HG02678 (cell line): ENCODE data around the gene ACER1.
"Not testable (repeated sequence)": the region's sequence is repeated elsewhere in the genome, so short reads cannot be mapped to it uniquely, and the experiment has no call there.

Source experiments
- ATAC-seq: cut with Tn5 transposase; IDR thresholded peaks from one replicate; pipeline ENCODE4 v1.9.1; 2021; ENCODE audit warnings: mild to moderate bottlenecking, moderate library complexity; ENCODE audit not compliant: unreplicated experiment

Gene ACER1

DNA sequence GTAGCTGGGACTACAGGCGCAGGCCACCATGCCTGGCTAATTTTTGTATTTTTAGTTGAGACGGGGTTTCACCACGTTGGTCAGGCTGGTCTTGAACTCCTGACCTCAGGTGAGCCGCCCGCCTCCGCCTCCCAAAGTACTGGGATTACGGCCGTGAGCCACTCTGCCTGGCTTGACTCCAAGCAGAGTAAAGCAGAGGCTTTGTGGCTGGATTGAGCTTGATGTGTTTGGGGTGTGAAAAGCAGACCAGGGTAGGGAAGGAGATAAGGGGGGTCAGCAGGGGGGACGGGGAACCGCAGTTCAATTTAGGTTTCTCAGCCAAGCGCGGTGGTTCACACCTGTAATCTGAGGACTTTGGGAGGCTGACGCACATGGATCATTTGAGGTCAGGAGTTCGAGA, 23.8 kb upstream of the ACER1 start:
- no peak for ATAC-seq

DNA sequence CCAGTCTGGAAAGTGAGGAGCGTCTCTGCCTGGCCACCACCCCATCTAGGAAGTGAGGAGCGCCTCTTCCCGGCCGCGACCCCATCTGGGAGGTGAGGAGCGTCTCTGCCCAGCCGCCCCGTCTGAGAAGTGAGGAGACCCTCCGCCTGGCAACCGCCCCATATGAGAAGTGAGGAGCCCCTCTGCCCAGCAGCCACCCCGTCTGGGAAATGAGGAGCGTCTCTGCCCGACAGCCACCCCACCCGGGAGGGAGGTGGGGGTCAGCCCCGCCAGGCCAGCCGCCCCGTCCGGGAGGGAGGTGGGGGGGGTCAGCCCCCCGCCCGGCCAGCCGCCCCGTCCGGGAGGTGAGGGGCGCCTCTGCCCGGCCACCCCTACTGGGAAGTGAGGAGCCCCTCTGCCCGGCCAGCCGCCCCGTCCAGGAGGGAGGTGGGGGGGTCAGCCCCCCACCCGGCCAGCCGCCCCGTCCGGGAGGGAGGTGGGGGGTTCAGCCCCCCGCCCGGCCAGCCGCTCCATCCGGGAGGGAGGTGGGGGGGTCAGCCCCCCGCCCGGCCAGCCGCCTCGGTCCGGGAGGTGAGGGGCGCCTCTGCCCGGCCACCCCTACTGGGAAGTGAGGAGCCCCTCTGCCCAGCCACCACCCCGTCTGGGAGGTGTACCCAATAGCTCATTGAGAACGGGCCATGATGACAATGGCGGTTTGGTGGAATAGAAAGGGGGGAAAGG, 22.1 kb upstream of the ACER1 start:
- not testable (repeated sequence) for ATAC-seq

DNA sequence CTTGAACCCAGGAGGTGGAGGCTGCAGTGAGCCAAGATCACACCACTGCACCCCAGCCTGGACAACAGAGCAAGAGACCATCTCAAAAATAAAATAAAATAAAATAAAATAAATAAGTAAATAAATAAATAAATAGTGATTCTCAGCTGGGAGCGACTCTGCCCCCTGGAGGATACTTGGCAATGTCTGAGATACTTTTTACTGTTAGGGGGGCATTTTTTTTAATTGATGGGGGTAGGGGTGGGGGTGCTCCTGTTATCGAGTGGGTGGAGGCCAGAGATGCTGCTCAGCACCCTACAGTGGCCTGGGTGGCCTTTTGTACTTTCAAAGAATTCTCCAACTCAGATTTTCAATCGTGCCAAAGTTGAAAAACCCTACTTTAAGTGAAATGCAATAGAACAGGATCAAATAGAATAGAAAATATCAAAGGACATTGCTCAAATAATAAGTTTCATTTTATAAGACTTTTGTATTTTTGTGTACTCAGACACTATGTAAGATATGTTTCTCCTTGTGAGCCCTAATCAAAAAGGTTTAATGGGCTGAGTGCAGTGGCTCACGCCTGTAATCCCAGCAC, 20.8 kb upstream of the ACER1 start:
- no peak for ATAC-seq

DNA sequence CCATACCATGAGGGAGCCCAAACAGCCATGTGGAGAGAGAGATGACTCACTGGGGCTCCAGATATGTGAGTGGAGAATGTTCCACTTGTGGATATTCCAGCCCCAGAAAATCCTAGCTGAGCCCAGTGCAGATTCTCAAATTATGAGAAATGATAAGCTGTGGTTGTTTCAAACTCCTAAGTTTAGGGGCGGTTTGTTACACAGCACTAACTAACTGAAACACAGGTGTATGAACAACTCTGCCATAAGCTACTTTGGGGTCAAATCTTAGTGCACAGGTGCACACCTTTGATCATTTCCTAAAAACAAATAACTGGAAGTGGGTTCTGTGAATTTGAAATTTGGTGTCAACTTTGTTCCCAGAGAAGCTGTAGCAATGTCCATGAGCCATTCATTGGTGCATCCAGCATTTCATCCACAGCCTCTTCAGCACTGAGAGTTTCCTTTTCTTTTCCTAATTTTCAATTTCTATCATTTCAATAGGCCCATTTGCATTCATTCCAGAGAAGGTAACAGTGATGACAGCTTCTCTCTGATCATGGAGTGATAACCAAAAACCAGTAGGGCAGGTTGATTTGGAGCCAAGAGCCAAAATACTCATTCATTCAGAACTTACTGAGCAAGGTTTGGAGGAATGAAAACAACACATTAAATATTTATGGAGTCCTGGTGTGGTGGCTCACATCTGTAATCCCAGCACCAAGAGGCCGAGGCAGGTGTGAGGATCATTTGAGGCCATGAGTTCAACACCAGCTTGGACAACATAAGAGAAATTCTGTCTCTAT, 19.2 kb upstream of the ACER1 start:
- no peak for ATAC-seq

DNA sequence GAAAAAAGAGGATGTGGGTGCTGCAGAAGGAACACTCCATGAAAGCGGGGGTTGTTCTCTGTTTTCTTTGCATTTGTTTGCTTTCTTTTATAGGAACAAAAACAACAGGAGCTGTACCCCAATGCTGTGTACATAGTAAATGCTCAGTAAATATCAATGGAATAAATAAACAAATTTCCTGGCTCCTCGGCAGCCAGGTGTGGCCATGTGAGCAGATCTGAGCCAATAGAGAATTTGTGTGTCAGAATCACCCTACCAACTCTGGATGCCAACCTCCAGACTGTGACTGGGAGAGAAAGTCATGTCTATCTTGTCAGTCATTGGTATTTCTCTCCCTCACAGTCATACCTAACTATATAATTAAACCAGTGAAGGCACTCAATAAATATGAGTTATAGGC, 17.3 kb upstream of the ACER1 start:
- ATAC-seq, result no peak

DNA sequence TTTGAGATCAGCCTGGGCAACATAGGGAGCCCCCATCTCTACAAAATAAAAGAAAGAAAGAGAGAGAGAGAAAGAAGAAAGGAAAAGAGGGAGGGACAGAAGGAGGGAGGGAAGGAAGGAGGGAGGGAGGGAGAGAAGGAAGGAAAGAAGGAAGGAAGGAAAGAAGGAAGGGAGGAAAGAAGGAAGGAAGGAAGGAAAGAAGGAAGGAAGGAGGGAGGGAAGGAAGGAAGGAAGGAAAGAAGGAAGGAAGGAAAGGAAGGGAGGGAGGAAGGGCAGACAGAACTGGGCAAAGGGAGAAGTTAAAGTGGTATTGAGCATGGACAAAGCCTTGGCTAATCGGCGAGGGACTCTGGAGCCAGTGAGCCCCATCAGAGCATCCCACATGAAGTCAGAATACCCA, 15.9 kb upstream of the ACER1 start:
- not testable (repeated sequence) for ATAC-seq

DNA sequence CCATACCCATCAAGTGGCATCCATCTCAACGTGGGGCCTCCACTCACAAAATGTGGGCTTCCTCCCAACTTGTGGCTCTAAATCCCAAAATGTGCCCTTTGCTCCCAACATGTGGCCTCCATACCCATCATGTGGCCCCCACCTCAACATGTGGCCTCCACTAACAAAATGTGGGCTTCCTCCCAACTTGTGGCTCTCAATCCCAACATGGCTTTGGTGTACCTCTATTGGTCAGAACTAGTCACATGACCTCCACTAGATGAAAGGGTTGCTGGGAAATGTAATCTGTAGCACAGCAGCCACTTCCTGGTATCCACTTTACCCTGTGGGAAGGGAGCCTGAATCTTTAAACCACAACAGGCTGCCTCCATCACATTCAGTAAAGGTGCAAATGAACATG, 10.1 kb upstream of the ACER1 start:
- ATAC-seq, result no peak

DNA sequence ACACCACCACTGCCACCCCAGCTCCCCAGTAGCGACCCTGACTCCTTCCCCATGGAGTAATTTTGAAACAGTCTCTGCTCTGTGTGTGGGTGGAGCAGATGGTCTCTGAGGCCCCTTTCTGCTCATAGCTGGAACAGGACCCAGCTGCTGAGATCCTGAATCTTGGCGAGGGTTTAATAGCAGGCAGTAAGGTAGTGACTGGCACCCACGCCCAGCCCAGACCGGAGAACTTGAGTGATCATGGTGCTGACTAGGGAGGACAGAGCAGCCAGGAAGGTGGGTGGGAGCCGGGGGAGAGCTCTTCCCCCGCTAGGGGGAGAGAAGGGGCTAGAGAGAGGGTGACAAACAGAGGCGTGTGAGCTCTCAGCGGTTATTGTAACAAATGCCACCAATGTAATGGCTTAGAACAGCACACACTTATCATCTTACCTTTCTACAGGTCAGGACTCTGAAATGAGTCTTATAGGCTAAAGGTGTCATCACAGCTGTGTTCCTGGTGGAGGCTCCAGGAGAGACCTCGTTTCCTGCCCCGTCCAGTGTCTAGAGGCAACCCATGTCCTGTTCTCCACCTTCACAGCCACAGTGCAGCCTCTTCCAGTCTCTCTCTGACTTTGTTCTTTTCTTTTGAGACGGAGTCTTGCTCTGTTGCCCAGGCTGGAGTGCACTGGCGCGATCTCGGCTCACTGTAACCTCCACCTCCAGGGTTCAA, 7.2 kb upstream of the ACER1 start:
- ATAC-seq, result no peak

DNA sequence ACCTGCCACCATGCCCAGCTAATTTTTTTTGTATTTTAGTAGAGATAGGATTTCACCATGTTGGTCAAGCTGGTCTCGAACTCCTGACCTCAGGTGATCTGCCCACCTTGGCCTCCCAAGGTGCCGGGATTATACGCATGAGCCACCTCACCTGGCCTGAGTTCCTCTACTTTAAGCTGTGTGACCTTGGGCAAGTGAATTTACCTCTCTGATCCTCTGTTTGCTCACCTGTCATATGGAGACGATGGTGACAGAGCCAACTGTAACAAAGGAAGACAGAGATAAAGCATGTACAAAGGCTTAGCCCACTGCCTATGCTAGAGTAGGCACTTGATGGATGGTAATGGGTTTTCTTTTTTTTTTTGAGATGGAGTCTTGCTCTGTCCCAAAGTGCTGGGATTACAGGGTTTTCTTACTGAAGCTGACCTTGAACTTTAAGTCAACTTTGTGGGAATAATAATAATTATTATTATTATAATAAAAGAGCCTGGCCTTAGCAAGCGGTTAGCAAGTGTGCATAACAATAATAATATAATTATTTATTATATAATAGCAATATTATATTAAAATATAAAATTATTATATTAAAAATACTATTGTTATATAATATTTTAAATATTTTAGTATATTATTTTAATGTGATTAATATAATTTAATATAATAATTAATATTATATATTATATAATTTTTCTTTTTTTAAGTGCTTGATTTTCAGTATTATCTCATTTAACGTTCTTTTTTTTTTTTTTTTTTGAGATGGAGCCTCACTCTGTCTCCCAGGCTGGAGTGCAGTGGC, 1.3 kb upstream of the ACER1 start:
- no peak for ATAC-seq

DNA sequence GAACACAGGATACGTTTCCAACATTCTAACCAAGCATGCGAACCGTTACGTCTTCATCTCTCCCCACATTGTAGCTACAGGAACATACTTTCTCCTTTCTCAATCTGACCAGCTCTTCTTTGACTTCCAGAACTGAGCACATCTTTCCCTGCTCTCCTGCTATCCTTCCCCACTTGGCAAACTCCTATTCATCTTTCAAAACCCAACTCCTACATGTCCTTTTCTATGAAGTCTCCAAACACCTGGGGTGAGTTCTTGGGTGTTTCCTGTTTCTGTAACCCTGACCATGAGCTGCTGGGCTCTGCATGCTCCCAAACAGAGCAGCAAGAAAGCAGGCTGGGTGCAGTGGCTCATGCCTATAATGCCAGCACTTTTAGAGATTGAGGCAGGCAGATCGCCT, 6.6 kb downstream of the ACER1 start:
- ATAC-seq, result no peak

DNA sequence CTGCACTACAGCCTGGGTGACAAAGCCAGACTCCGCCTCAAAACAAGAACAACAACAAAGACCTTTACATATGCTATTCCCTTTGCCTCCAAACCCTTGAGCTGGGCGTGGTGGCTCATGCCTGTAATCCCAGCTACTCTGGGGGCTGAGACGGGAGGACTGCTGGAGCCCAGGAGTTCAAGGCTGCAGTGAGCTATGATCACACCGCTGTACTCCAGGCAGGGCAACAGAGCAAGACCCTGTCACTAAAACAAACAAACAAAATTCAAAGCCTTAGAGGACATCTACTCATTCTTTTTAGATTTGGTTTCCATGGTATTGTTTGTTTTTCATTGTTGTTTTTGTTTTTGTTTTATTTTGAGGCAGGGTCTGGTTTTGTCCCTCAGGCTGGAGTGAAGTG, 7.8 kb downstream of the ACER1 start:
- ATAC-seq, result no peak

DNA sequence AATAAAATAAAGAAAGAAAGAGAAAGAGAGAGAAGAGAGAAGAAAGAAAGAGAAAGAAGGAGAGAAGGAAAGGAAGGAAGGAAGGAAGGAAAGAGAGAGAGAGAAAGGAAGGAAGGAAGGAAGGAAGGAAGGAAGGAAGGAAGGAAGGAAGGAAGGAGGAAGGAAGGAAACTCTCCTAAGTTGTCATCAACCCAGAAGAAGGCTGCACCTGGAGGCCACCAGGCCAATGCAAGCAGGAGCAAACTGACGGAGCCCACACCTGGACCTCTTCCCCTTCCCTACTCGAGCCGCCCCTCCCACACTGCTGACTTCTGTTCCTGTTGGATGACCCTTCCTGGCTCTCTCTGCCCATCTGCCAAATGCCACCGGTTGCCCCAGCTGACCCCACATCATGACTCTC, 8.7 kb downstream of the ACER1 start:
- no peak for ATAC-seq

DNA sequence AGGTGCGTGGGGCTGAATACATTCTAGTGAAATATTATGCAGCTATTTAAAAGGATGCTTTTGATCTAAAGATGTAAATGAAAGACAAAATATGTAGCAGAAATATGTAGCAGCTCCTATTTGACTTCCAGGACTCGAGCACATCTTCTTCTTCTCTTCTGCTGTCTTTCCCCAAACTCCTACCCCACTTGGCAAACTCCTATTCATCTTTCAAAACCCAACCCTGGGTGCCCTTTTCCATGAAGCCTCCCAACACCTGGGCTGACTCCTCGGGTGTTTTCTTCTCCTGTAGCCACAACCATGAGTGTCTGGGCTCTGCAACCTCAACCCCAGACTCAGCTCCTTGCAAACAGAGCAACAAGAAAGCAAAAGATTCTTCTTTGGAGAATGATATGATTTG, 11.1 kb downstream of the ACER1 start:
- no peak for ATAC-seq

DNA sequence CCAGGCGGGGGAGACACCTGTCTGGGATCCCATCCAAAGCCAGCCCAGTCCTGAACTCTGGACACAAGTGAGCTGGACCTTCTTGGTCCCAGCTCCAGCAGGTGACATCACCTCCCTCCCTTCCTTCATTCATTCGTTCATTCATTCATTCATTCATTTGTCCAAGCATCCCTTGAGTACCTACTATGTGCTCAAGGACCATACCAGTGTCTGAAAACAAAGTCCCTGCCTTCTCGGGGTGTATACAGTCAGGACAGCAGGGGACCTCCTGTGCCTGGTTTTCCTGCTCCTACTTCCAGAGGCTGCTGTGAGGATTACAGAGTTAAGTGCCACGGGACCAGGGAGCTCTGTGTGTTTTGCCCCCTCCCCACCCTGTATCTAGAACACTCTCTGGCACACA, 14.0 kb downstream of the ACER1 start:
- ATAC-seq, result no peak

DNA sequence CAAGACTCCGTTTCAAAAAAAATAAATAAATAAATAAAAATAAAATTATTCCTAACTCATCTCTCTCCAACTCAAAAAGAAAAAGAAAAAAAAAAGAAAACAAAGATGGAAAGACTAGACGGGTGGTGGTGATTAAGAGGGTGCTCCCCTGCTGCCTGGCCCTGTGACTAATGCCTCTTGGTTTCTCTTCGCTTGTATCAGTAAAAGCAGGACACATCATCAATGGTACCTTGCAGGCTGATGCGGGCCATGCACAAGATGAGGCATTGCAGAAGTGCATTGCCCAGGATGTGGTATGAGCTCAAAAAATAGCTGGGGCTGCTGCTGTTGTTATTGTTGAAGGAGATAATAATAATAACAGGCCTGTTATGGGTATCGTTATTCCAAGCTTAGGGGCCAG, 14.6 kb downstream of the ACER1 start:
- ATAC-seq, result no peak

DNA sequence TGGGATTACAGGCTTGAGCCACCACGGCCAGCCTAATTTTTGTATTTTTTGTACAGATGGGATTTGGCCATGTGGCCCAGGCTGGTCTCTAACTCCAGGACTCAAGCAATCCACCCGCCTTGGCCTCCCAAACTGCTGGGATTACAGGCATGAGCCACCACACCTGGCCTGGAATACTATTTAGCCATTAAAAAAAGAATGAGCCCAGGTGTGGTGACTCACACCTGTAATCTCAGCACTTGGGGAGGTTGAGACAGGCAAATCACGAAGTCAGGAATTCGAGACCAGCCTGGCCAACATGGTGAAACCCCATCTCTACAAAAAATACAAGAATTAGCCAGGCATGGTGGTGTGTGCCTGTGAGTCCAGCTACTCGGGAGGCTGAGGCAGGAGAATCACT, 17.8 kb downstream of the ACER1 start:
- ATAC-seq, result not testable (repeated sequence)

DNA sequence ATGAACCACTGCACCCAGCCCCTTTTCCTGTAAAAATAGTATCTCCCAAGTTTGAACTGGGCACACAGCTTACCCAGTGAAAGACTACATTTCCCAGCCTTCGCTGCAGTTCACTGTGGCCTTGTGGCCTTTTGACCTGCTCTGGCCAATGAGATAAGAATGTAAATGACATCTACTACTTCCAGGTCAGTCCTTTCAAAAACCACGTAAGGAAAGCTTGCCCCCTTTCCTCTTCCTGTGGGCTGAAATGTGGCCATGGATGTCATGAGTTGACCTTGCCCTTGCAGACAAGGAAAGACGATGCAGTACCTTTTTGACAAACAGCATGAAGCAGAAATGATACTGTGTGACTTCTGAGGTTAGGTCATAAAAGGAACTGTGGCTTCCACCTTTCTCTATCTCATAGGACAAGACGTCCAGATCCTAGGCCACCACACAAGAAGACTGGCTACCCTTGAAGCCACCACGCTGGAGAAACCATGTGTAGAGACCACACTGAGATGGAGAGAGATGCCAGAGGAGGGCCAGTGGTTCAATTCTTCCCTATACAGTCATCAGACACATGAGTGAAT, 19.9 kb downstream of the ACER1 start:
- ATAC-seq, result no peak

DNA sequence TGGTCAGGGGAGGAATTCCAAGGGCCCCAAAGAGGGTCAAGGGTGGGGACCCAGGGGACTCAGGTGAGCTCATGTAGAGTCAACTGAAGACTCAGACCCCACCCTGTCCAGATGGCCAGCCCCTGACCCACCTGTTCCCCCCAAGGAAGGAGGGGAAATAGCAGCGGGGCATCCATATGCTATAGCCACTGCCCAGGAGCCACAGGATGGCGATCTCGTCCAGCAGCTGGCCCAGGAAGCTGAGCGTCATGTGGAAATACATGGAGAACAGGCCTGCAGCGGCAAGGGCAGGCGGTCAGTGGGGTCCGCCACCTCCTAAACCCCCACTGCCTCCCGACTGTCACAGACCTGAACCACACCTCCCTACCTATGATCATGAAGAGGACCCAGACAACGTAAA, 21.4 kb downstream of the ACER1 start:
- ATAC-seq, result no peak

DNA sequence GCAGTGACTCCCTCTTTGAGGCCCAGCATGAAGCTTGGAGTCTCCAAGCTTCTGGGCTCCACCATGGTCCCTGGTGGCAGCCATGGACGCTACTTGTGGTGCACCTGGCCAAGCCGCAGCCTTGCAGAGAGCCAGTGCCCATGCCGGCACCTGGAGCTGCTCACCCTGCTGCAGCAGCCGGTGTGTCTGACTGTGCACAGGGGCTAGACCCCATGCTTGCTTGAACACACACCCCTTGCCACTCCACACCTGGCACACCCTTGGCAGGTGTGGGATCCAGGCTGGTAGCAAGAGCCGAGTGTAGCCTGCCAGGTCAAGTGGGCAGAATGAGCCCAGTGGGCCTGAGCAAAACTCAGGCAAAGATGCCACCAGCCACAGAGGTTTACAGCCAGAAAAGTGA, 35.0 kb downstream of the ACER1 start:
- no peak for ATAC-seq

DNA sequence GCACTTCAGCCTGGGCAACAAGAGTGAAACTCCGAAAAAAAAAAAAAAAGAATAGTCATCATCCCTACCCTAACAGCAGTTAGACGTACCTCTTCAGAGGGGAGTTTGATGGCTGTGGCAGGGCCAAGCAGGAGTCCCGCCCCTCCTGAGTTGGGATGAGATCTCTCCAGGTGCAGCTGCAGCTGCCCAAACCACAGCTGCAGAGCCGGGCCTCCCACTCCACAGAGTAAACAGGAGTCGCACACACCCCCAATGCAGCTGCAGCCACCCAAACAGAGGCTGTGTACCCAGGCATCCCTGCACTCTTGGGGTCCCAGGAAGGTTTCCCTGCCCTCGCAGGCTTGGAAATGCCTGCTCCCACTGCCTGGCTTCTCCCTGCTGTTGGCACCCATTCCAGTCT, 36.2 kb downstream of the ACER1 start:
- ATAC-seq, result no peak

DNA sequence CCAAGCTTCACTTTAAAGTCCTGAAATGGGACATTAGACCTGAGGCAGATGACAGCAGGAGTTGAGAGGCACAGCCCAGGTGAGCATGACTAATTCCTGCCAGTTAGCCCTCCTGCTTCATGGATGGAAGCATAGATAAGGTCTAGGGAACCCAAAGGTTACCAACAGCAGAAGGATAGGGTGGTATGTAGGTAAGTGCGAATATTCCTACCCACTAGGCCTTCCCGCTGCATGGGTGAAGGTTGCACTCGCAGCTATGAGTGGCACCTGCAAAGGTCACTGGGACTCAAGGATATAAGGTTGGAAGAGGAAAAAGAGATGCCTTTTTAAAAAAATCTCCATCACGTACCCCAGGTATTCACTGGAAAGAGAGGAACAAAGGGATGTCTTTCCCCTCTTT, 41.4 kb downstream of the ACER1 start:
- no peak for ATAC-seq
